ENCODE measurements around the gene SLC39A9.
"Not testable (repeated sequence)": the region's sequence is repeated elsewhere in the genome, so short reads cannot be mapped to it uniquely, and the experiment has no call there.

Gene SLC39A9

DNA sequence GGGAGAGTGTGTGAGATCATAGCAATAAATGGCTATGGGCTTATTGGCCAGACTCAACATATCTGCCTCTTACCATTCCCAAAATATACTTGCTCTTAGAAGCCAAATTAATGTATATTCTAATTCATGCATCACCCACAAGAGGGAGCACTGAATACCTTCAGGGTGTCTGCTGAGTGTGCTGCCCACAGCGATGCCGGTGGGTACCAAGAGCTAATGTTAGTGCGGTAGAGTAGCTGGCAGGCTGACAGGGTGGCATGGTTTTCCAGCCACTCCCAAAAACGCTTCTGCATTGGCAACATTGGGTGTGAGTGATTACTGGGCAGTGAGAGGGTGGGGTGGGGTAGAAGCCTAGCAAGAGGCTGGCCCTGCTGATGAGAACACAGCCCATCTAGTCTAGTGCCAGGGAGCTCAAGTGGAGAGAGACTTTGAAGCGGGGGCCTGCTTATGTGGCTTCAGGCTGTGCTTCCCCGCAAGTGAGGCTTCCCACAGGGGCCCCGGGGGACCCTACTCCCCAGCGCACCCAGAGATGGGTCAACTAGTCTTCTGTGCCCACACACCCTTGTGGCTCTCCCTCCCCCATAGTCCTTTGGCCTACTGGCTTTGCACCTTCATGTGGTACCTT is 76.8 kb downstream of the SLC39A9 start:
- no peak for DNase-seq (ENCODE audit: low read depth in 2 of 2)

DNA sequence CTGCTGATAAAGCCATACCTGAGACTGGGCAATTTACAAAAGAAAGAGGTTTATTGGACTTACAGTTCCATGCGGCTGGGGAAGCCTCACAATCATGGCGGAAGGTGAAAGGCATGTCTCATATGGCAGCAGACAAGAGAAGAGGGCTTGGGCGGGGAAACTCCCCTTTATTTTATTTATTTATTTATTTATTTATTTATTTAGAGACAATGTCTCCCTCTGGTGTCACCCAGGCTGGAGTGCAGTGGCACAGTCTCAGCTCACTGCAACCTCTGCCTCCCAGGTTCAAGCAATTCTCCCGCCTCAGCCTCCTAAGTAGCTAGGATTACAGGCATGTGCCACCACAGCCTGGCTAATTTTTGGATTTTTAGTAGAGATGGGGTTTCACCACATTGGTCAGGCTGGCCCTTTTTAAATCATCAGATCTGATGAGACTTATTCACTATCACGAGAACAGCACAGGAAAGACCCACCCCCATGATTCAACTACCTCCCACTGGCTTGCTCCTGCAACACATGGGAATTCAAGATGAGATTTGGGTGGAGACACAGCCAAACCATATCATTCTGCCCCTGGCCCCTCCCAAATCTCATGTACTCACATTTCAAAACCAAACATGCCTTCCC is 78.4 kb downstream of the SLC39A9 start:
- DNase-seq (ENCODE audit: low read depth in 2 of 2) = not testable (repeated sequence)

GRCh38 chr14:69478055-69478454 is 79.6 kb downstream of the SLC39A9 start:
- not testable (repeated sequence) for DNase-seq (ENCODE audit: low read depth in 2 of 2)

- DNase-seq (ENCODE audit: low read depth in 2 of 2) = no peak
Measured at GRCh38 chr14:69479696-69480095, 81.2 kb downstream of the SLC39A9 start.

DNA sequence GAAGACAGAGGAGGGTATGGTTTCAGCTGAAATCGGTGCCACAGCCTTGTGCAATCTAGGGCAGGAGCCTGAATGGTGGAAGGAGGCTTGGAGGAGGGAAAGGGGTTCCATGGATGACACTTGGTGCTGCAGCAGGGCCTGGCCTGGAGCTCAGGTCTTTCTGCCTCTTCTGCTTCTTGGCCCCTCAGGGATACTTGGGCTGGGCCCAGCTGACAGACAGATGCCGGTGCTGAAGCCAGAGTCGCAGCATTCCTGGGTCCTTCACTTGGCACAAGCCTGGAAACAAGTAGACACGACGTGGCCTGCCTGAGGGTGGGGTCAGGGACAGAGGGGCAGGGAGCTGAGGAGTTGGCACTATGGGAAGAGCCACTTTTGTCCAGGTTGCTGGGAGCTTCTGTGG is 81.6 kb downstream of the SLC39A9 start:
- DNase-seq (ENCODE audit: low read depth in 2 of 2) = no peak

DNA sequence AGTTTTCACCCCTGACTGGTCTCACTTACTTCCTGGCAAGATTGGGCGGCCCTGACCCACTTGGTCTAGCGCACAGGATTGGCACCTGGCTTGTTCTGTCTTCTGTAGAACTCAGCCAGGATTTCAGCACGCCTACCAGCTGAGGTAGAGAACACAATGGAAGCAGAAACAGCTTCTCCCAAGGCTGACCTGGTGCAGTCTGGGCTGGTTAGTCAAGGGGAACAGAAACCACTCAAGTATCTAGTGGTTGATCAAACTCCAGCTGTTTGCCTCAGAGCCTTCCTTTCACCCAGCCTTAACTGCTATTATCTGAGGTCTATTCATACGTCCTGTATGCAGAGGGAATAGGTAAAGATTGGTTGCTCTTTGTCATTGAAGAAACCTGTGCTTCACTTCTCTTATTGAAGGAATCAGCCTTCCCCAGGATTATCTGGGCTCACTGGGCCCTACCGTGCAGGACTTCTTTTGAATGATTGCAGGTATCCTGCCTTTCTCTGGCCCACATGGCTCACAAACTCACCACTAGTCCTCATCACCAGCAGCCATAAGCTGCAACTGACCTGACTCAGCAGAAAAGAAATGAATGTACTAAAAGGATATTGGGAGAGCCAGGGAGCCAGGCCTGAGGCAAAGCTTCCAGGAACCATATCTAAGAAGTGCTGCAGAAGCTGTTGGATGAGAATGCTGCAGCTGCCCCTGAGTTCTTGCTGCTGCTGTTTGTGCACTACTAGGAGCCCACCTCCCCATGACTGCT is 83.5 kb downstream of the SLC39A9 start:
- no peak for DNase-seq (ENCODE audit: low read depth in 2 of 2)

DNA sequence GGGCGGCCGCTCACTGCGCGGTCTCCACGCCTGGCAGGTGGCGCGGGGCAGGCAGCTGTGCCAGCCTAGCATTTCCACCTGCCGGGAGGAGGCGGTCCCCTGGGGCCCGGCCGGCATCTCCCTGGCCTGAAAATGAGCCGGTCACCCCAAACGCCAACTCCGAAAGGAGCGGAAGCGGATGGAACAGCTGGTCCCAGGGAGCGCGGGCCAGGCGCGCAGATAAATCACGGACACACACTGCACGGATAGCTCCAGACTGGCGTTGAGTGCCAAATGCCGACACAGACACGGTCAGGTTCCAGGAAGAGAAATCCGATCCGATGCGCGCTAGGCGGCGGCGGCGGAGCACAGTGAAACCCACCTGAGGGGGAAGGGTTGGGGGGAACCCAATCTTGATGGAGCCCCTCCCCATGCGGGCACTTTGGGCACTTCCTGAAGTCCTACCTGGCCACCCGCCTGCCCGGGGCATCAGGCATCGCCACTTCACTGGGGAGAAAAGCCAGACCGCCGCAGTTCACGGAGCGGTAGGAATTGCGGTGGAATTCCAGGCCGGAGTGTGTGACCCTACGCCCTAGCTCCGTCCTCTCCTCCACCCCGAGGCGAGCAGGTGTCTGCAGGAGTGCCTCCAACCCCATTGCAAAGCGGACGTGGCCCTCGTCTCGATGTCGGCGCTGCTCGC is 85.4 kb downstream of the SLC39A9 start:
- DNase-seq (ENCODE audit: low read depth in 2 of 2) = no peak

GRCh38 chr14:69484444-69485314 is 86.2 kb downstream of the SLC39A9 start, which contains the start of gene PLEKHD1:
Gene PLEKHD1, plus strand, starts transcription at chr14:69484728. Its CDS starts 238 bp downstream, at chr14:69484966.
- DNase-seq (ENCODE audit: low read depth in 2 of 2) = no peak

DNA sequence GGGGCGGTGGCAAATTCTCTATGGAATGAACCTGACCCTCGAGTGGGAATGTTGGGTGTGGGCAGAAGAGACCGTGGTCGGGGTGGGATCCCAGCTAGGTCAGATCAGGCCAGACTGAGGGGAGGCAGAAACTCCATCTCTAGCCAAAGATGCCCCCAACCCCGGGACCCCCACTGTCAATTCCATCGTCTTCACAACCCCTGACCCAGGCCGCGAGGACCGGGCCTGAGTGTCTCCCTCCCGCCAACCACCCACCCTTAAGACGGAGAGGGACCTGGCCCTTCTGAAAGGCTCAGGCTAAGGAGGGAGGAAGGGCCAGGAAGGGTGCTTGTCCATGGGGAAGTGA is 86.8 kb downstream of the SLC39A9 start:
- DNase-seq (ENCODE audit: low read depth in 2 of 2) = no peak

- DNase-seq (ENCODE audit: low read depth in 2 of 2) = no peak
Measured at GRCh38 chr14:69485701-69486100, 87.2 kb downstream of the SLC39A9 start.

- DNase-seq (ENCODE audit: low read depth in 2 of 2) = no peak
Measured at GRCh38 chr14:69487226-69487625, 88.7 kb downstream of the SLC39A9 start.

DNA sequence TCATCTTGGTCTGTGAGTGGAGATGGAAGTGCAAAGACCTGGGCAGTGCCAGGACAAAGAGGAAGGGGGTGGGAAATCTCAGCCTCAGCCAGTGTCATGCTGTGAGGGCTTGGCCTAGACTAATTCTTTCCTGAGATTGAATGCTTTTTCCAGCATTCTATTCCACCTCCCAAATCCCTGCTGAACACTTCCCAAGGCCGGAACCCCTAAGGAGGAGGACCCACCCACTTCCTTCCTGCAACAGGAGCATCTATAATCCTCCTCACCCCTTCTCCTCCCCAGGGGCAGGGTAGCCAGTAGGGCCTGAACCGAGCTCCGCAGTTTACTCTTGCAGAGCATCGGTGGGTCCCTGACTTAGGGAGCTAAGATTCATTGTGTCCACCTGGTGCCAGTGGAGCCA is 89.3 kb downstream of the SLC39A9 start:
- no peak for DNase-seq (ENCODE audit: low read depth in 2 of 2)

DNA sequence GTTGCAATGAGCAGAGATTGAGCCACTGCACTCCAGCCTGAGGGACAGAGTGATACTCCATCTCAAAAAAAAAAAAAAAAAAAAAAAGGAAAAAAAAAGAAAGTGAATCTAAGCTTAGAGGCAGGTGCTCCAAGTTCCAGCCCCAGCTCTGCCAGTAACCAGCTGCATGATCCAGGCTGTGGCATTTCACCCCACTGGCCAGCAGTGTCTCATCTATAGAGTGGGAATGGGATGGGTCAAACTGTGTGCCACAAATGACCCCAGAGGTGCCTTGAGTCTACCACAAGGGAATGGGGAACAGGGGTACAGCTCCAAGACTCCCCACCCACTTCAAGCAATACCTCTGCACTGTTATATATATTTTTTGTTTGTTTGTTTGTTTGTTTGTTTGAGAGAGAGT is 91.0 kb downstream of the SLC39A9 start:
- DNase-seq (ENCODE audit: low read depth in 2 of 2) = no peak

GRCh38 chr14:69490219-69490918 is 91.9 kb downstream of the SLC39A9 start:
- no peak for DNase-seq (ENCODE audit: low read depth in 2 of 2)

DNA sequence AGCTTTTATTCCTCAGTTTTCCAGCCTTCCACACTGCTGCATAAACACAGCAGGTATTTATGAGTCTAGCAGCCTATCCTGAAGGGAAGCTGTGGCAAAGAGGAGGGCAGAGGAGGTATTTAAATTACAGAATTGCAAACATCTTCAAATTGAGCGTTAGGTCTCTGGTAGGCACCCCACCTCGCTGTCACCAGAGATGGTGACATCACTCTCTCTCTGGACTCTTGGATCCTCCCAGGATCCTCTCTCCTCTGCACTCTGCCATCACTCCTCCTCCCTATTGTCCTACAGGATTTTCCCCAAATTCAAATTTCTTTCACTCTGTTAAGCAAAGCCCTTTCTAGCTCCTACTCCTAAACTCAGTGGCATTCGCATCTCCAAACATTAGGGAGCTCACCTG is 92.7 kb downstream of the SLC39A9 start:
- DNase-seq (ENCODE audit: low read depth in 2 of 2) = no peak

- DNase-seq (ENCODE audit: low read depth in 2 of 2) = no peak
Measured at GRCh38 chr14:69493038-69493437, 94.5 kb downstream of the SLC39A9 start.

GRCh38 chr14:69493791-69494190 is 95.3 kb downstream of the SLC39A9 start:
- DNase-seq (ENCODE audit: low read depth in 2 of 2) = no peak

DNA sequence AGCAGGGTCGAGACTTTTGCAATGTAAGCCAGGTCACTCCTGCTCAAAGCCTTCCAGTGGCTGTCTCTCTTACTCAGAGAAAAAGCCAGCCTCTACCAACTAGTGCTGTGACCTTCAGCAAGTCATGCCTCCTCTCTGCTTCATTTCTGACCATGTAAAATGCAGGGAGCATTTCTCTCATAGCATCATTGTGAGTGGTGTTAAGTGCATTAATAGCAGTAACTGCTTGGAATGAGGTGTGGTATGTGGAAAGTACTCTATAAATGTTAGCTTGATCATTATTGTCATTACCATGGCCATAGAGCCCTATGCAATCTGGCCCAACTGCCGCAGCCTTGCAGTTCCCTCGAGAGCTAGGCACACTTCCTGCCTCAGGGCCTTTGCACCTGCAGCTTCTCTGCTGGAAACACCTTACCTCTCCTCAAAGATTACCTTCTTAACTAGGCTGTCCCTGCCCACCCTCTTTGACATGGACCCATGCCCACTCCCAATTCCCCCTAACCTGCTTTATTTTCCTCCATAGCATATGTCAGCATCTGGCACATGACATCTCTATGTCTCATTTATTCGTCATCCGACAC is 96.9 kb downstream of the SLC39A9 start:
- DNase-seq (ENCODE audit: low read depth in 2 of 2) = no peak

DNA sequence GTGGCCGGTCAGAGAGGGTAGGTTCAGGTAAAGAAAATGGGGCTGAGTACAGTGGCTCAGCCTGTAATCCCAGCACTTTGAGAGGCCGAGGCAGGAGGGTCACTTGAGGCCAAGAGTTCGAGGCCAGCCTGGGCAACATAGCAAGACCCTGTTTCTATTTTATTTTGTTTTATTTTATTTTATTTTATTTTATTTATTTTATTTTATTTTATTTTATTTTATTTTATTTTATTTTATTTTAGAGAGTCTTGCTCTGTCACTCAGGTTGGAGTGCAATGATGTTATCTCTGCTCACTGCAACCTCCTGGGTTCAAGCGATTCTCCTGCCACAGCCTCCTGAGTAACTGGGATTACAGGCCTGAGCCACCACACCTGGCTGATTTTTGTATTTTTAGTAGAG is 99.4 kb downstream of the SLC39A9 start:
- DNase-seq (ENCODE audit: low read depth in 2 of 2) = not testable (repeated sequence)

DNA sequence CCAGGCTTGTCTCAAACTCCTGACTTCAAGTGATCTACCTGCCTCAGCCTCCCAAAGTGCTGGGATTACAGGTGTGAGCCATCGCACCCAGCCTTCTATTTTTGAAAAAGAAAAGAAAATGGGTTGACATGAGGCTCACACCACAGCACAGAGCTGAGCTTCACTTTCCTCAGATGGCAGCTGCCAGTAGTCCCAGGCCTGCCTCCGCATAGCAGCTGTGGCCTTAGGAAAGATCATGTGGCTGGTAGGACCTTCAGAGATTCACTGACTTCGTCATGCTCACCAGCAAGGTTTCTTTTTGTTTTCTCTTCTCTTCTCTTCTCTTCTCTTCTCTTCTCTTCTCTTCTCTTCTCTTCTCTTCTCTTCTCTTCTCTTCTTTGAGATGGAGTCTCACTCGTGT is 99.8 kb downstream of the SLC39A9 start:
- DNase-seq (ENCODE audit: low read depth in 2 of 2) = not testable (repeated sequence)

DNA sequence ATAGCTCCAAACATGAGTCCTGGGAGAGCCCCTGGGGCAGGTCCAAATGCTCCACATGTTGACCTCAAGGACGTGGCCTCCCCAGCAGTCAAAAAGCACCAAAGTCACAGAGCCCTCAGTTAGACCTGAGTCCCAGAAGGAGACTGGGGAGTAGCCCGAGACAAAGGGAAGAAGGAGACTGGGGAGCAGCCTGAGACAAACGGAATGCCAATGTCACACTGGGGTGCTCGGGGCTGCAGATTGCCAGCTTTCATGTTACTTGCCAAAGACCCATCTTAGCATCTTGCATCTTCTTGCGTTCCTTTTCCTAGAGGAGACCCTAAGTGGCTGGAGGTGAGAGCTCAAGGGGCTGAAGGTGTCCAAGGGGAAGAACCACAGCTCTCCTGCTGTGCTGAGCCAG is 100.9 kb downstream of the SLC39A9 start:
- no peak for DNase-seq (ENCODE audit: low read depth in 2 of 2)
